ENCODE data around the gene CYP3A5.

Gene CYP3A5

DNA sequence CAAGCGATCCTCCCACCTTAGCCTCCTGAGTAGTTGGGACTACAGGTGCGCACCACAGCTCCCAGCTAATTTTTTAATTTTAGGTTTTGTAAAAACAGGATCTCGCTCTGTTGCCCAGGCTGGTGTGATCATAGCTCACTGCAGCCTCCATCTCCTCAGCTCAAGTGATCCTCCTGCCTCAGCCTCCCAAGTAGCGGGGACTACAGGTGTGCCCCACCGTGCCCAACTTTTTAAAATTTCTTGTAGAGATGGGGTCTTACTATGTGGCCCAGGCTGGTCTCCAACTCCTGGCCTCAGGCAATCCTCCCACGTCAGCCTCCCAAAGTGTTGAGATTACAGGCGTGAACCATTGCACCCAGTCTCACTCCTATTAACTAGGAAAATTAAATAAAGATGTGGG is 74.3 kb downstream of the CYP3A5 start:
- no peak for DNase-seq

- DNase-seq: no peak
Observed at GRCh38 chr7:99601656-99602310, 78.0 kb downstream of the CYP3A5 start.

- no peak for DNase-seq
Observed at GRCh38 chr7:99599836-99600235, 80.0 kb downstream of the CYP3A5 start.

All from suppressor macrophage treated with lipopolysaccharide for 1 hour (primary cell).